T follicular helper cell (primary cell): ENCODE measurements around the gene PHETA2.
"Not testable (repeated sequence)": the region's sequence is repeated elsewhere in the genome, so short reads cannot be mapped to it uniquely, and the experiment has no call there.

Experiments used
- DNase-seq: peaks from one replicate; pipeline ENCODE4 v3.0.0-alpha.2; 2020; ENCODE audit warnings: low read depth

Gene PHETA2

GRCh38 chr22:42104332-42104860 lies 30.3 kb downstream of the PHETA2 start:
- DNase-seq = not testable (repeated sequence)

DNA sequence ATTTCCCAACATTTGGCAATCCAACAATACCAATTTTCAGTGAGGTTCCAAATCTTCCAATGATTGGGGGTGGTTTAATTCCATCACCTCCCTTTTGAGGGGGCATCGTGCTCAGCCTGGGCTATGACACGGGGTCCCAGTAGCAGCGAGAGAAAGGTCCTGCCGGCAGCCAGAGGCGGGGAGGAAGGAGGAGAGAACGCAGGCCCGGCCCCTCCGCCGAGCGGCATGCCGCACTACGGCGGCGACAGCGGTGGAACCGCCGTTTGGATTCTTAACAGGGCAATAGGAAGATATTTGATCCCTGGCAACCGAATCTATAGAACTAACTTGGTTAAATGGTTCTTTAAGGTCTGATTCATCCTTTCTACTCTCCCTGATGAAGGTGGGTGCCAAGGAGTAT lies 34.8 kb downstream of the PHETA2 start:
- DNase-seq = no peak

- no peak for DNase-seq
These were observed 37.8 kb downstream of the PHETA2 start for GRCh38 chr22:42111798-42112197.

- DNase-seq = not testable (repeated sequence)
These were observed 38.7 kb downstream of the PHETA2 start for GRCh38 chr22:42112793-42113192.

GRCh38 chr22:42114721-42115120 lies 40.7 kb downstream of the PHETA2 start:
- no peak for DNase-seq

- not testable (repeated sequence) for DNase-seq
These were observed 41.4 kb downstream of the PHETA2 start for GRCh38 chr22:42115420-42115830.

- no peak for DNase-seq
These were observed 42.9 kb downstream of the PHETA2 start for GRCh38 chr22:42116848-42117424.

DNA sequence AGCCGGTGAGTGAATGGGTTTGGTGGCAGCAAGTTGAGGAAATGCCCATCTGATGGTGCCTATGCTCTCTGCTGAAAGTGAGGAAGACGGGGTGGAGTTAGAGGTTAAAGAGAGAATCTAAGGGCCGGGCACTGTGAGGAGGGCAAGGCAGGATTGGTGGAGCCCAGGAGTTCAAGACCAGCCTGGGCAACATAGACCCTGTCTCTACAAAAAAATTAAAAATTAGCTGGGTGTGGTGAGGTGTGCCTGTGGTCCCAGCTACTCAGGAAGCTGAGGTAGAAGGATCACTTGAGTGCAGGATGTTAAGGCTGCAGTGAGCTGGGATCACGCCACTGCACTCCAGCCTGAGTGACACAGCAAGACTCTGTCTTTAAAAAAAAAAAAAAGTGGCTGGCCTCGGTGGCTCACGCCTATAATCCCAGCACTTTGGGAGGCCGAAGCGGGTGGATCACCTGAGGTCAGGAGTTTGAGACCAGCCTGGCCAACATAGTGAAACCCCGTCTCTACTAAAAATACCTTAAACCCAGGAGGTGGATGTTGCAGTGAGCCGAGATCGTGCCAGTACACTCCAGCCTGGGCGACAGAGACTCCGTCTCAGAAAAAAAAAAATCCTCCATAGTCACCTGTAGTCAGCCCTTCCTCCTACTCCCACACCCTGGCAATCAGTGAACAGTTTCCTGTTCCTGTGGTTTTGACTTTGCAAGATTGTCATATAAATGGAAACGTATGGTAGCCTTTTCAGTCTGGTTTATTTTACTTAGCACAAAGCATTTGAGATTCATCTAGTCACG lies 46.4 kb downstream of the PHETA2 start:
- DNase-seq = not testable (repeated sequence)

DNA sequence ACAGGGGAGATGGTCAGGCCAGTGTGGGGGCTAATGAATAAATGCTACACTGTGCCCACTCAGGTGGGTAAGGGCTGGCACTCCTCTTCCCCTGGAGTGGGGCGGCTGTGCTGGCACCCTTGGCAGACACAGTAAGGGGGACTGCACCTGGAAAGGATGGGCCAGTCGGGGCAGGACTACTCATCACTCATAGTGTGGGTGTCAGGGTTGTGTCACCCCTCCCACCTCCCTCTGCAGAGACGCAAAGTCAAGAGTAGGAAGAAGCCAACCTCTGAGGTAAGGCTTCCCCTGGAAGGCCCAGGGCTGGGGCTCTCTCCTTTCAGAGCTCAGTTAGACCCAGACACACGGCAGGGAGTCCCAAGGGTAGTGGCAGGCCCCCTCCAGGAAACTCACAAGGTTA lies 49.5 kb downstream of the PHETA2 start:
- DNase-seq = not testable (repeated sequence)

DNA sequence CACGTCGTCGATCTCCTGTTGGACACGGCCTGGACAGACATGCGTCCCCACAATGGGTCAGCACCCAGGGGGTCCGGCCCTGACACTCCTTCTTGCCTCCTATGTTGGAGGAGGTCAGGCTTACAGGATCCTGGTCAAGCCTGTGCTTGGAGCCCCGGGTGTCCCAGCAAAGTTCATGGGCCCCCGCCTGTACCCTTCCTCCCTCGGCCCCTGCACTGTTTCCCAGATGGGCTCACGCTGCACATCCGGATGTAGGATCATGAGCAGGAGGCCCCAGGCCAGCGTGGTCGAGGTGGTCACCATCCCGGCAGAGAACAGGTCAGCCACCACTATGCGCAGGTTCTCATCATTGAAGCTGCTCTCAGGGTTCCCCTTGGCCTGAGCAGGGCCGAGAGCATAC lies 53.6 kb downstream of the PHETA2 start:
- DNase-seq = no peak

DNA sequence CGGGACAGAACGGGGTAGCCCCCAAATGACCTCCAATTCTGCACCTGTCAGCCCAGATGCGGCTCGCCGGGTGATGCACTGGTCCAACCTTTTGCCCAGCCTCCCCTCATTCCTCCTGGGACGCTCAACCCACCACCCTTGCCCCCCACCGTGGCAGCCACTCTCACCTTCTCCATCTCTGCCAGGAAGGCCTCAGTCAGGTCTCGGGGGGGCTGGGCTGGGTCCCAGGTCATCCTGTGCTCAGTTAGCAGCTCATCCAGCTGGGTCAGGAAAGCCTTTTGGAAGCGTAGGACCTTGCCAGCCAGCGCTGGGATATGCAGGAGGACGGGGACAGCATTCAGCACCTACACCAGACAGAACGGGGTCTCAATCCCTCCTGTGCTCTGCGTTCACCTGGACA lies 54.0 kb downstream of the PHETA2 start:
- DNase-seq = not testable (repeated sequence)
